Transverse colon (tissue), 4 donors: ENCODE results near the gene CRY1. TPM values are rescaled to one million over a fixed set of nuclear protein-coding genes. Genes with fewer than 3 reads are reported as not detected.

Experiments
- DNase-seq: peaks from one replicate; pipeline ENCODE4 v3.0.0-alpha.2; 2019
- H3K27ac ChIP-seq, 4 donors: fragments of 200-600 bp; sonication (generic); 2 replicates each; pipeline ENCODE4 v1.5.1; 2016 to 2018; ENCODE audit warnings: inconsistent platforms in 4 of 4
- H3K27me3 ChIP-seq: fragments of 200-600 bp; sonication (generic); 2 replicates; pipeline ENCODE4 v1.5.1; 2017; ENCODE audit warnings: inconsistent platforms
- H3K36me3 ChIP-seq, 4 donors: fragments of 200-600 bp; sonication (generic); 2 replicates each; pipeline ENCODE4 v1.5.1; 2017 to 2019; ENCODE audit warnings: inconsistent platforms in 4 of 4
- H3K4me1 ChIP-seq, 4 donors: fragments of 200-600 bp; sonication (generic); 2 replicates each; pipeline ENCODE4 v1.5.1; 2017 to 2020; ENCODE audit warnings: inconsistent platforms in 4 of 4
- H3K4me3 ChIP-seq, 4 donors: fragments of 200-600 bp; sonication (generic); 1 replicate in 1 of 4; 2 replicates in 3 of 4; pipeline versions ENCODE4 v1.5.1 to v1.6.1; 2017 to 2019; ENCODE audit warnings: inconsistent platforms in 4 of 4
- H3K9me3 ChIP-seq, 2 donors: fragments of 200-600 bp; sonication (generic); 2 replicates each; pipeline ENCODE4 v1.5.1; 2017 to 2019; ENCODE audit warnings: inconsistent platforms in 2 of 2
- CTCF ChIP-seq, 5 experiments: fragments of 200-600 bp in 3 of 5; fragments of 450-650 bp in 2 of 5; sonication (generic) in 3 of 5; IDR thresholded peaks; 1 replicate in 2 of 5; 2 replicates in 3 of 5; pipeline ENCODE4 v1.5.1; 2016 to 2017; ENCODE audit warnings: antibody characterized with exemption in 5 of 5, inconsistent platforms in 3 of 5, mild to moderate bottlenecking in 2 of 5, moderate library complexity in 1 of 5
- EP300 ChIP-seq: sonication (generic); formaldehyde crosslinking; IDR thresholded peaks from one replicate; pipeline ENCODE4 v1.6.1; 2017; ENCODE audit warnings: antibody characterized with exemption, low read depth
- POLR2A ChIP-seq: fragments of 450-650 bp; IDR thresholded peaks from one replicate; pipeline ENCODE4 v1.6.1; 2016; ENCODE audit warnings: antibody characterized with exemption, mild to moderate bottlenecking, moderate library complexity
- POLR2AphosphoS5 ChIP-seq, 3 donors: sonication (generic); formaldehyde crosslinking; IDR thresholded peaks; one replicate each; pipeline ENCODE4 v1.6.1; 2016; ENCODE audit warnings: antibody characterized with exemption in 3 of 3
- WGBS, 2 donors: methylation state at CpG; one replicate each; pipeline ENCODE4 v1.1.5; 2018; ENCODE audit warnings: low coverage in 1 of 2; 5-methylcytosine and 5-hydroxymethylcytosine counted together
- in situ Hi-C, 4 donors: fragments of 200-750 bp; cut with MboI; loops; one replicate each; pipeline versions ENCODE4 v1.15.0 to v1.15.1; 2017; ENCODE audit warnings: low sequenced_read_pairs in 3 of 4, low pct_ligation_motif_present in 1 of 4, low pct_unique_long_range_greater_than_20kb in 1 of 4
- intact Hi-C: fragments of 100-400 bp; cut with DNase I; formaldehyde crosslinking; loops from one replicate; pipeline ENCODE4 v1.15.1; 2023; ENCODE audit warnings: low total_unique reads
- total RNA-seq, 4 donors: library from RNA; depleted of rRNA; stranded (reverse); fragments of >200 nt; gene quantifications; one replicate each; pipeline ENCODE4 v1.1.0, GENCODE V29; 2016

Gene CRY1
- total RNA-seq, 4 donors from 2014 or later = 10.1 to 71.8 (median 21.0) TPM

DNA sequence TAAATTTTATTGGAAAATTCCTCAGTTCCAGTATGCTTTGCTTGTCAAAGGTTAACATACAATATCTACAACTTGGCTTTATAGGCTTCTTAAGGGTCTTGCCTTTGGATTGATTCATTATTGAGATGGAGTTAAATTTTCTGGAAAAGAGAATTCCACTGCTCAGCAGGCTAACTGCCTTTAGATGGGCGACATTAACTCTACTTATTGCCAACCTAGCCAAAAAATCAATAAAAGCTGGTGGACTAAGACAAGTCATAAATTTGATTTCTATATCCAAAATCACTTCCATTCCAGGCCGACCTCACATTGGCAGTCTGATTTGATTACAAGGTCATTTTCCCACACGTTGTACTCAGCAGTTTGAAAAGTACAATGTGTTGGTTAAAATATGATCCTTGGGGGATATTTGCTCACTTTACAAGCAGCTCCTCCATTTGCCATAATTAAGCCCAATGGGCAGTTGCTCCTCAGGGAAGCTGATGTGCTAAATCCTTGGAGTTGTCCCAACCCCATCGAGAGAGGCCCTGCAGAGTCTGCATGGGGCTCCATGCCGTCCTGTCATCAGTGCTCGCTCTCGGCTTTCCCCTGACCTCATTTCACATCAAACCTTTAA, 36.1 kb upstream of the CRY1 start:
- intact Hi-C loops = no loop called here
- in situ Hi-C loops = loop anchor here in 3 of 4 donors (25.0 kb wide), 1 partner anchor 283 kb away; no protein-coding TSS in a partner anchor
- TF ChIP-seq POLR2A (no peak), CTCF (IDR thresholded peaks at IDR 0.05) (no peak), POLR2AphosphoS5 (IDR thresholded peaks at IDR 0.05) (no peak), EP300 (no peak)
- 68 to 73% methylated on average over 6 to 7 of the region's 7 CpGs for WGBS, 2 donors
- H3K27me3 ChIP-seq = no peaks in the 10 kb centered on the region
- H3K27ac ChIP-seq = no peak overlapping the region
- H3K4me1 ChIP-seq = peaks cover 0 to 3% (median 0%) of the 10 kb centered on the region in 4 donors
- H3K36me3 ChIP-seq = no peaks in the 10 kb centered on the region
- no peak for DNase-seq
- H3K4me3 ChIP-seq = no peak overlapping the region
- H3K9me3 ChIP-seq = no peaks in the 10 kb centered on the region

- no peak overlapping the region for H3K4me3 ChIP-seq
- no peaks in the 10 kb centered on the region for H3K36me3 ChIP-seq
- 66 to 69% methylated on average over 6 of the region's 6 CpGs for WGBS, 2 donors
- DNase-seq = no peak
- intact Hi-C loops (no loop called here), in situ Hi-C loops (loop anchor here in 3 of 4 donors (25.0 kb wide), 1 partner anchor 285 kb away; no protein-coding TSS in a partner anchor)
- no peak overlapping the region for H3K27ac ChIP-seq
- H3K9me3 ChIP-seq = no peaks in the 10 kb centered on the region
- peaks cover 5% of the 10 kb centered on the region for H3K27me3 ChIP-seq
- TF ChIP-seq POLR2A = no peak
- TF ChIP-seq EP300 = no peak
- no peak for TF ChIP-seq POLR2AphosphoS5 (IDR thresholded peaks at IDR 0.05)
- TF ChIP-seq CTCF (IDR thresholded peaks at IDR 0.05) = no peak
- H3K4me1 ChIP-seq = peaks cover 0 to 3% (median 0%) of the 10 kb centered on the region in 4 donors
These were observed 34.4 kb upstream of the CRY1 start for GRCh38 chr12:107127482-107128430.

GRCh38 chr12:107126796-107127481, 33.6 kb upstream of the CRY1 start:
- Histone ChIP-seq H3K9me3 (no peaks in the 10 kb centered on the region), H3K27ac (no peak overlapping the region), H3K4me3 (no peak overlapping the region), H3K27me3 (peaks cover 10% of the 10 kb centered on the region), H3K4me1 (peaks cover 0 to 1% (median 0%) of the 10 kb centered on the region in 4 donors), H3K36me3 (no peaks in the 10 kb centered on the region)
- intact Hi-C loops = no loop called here
- 69 to 73% methylated on average over 4 to 5 of the region's 5 CpGs for WGBS, 2 donors
- in situ Hi-C loops = loop anchor here in 3 of 4 donors (25.0 kb wide), 1 partner anchor 285 kb away; no protein-coding TSS in a partner anchor
- no peak for DNase-seq
- peak in 1 of 5 experiments; percentile 5 for TF ChIP-seq CTCF (IDR thresholded peaks at IDR 0.05)
- TF ChIP-seq POLR2AphosphoS5 (IDR thresholded peaks at IDR 0.05) = no peak

GRCh38 chr12:107125833-107126232, 32.5 kb upstream of the CRY1 start:
- in situ Hi-C loops = loop anchor here in 3 of 4 donors (25.0 kb wide), 1 partner anchor 286 kb away; no protein-coding TSS in a partner anchor

More at GRCh38 chr12:107125833-107126232, 32.5 kb upstream of the CRY1 start:
- TF ChIP-seq CTCF (IDR thresholded peaks at IDR 0.05) = no peak
- no peak for TF ChIP-seq POLR2AphosphoS5 (IDR thresholded peaks at IDR 0.05)
- no peak for TF ChIP-seq POLR2A
- no peak for TF ChIP-seq EP300
- H3K9me3 ChIP-seq = no peaks in the 10 kb centered on the region
- H3K27ac ChIP-seq = no peak overlapping the region
- no peak for DNase-seq
- H3K27me3 ChIP-seq = peaks cover 18% of the 10 kb centered on the region
- intact Hi-C loops = no loop called here
- no peak overlapping the region for H3K4me3 ChIP-seq
- H3K36me3 ChIP-seq = no peaks in the 10 kb centered on the region
- 56 to 65% methylated on average over 2 to 3 of the region's 3 CpGs for WGBS, 2 donors
- no peaks in the 10 kb centered on the region for H3K4me1 ChIP-seq
